GM19395 (cell line): ENCODE data around the gene CD8B.
"Not testable (repeated sequence)": the region's sequence is repeated elsewhere in the genome, so short reads cannot be mapped to it uniquely, and the experiment has no call there.

ENCODE experiments used
- ATAC-seq: cut with Tn5 transposase; IDR thresholded peaks from one replicate; pipeline ENCODE4 v1.9.1; 2021; ENCODE audit warnings: mild to moderate bottlenecking, moderate library complexity; ENCODE audit not compliant: unreplicated experiment

CD8B gene

GRCh38 chr2:86836915-86837695, 24.6 kb downstream of the CD8B start:
- not testable (repeated sequence) for ATAC-seq

GRCh38 chr2:86835548-86835889, 26.2 kb downstream of the CD8B start:
- ATAC-seq: not testable (repeated sequence)

GRCh38 chr2:86833315-86833714, 28.4 kb downstream of the CD8B start:
- no peak for ATAC-seq

- ATAC-seq: no peak
Measured at GRCh38 chr2:86832334-86833096, 29.2 kb downstream of the CD8B start.

- ATAC-seq: no peak
Measured at GRCh38 chr2:86831537-86831936, 30.1 kb downstream of the CD8B start.

GRCh38 chr2:86826951-86827350, 34.7 kb downstream of the CD8B start:
- ATAC-seq: no peak

- ATAC-seq: no peak
Measured at GRCh38 chr2:86825693-86826381, 35.8 kb downstream of the CD8B start.

GRCh38 chr2:86825036-86825692, 36.5 kb downstream of the CD8B start:
- ATAC-seq: no peak

- ATAC-seq: no peak
Measured at GRCh38 chr2:86822668-86823345, 38.9 kb downstream of the CD8B start.

- no peak for ATAC-seq
Measured at GRCh38 chr2:86821842-86822241, 39.8 kb downstream of the CD8B start.

GRCh38 chr2:86821306-86821705, 40.4 kb downstream of the CD8B start:
- ATAC-seq: no peak

GRCh38 chr2:86818957-86819356, 42.7 kb downstream of the CD8B start:
- ATAC-seq: no peak

- ATAC-seq: no peak
Measured at GRCh38 chr2:86818114-86818801, 43.4 kb downstream of the CD8B start.

GRCh38 chr2:86815611-86816010, 46.1 kb downstream of the CD8B start:
- no peak for ATAC-seq

GRCh38 chr2:86809481-86810121, 52.1 kb downstream of the CD8B start:
- no peak for ATAC-seq

- ATAC-seq: peak; percentile 97
Measured at GRCh38 chr2:86808315-86809161, 53.1 kb downstream of the CD8B start.

GRCh38 chr2:86807468-86808275, 54.0 kb downstream of the CD8B start:
- peak; percentile 44 for ATAC-seq

GRCh38 chr2:86807133-86807467, 54.6 kb downstream of the CD8B start:
- ATAC-seq: no peak
